ENCODE results near the gene APOBEC4. TPM values are rescaled to one million over a fixed set of nuclear protein-coding genes. Genes with fewer than 3 reads are reported as not detected.
"Not testable (repeated sequence)": the region's sequence is repeated elsewhere in the genome, so short reads cannot be mapped to it uniquely, and the experiment has no call there.

APOBEC4 gene
- total and polyA plus RNA-seq, 2 experiments from 2014 or later: 0.37 TPM; not detected in 1

GRCh38 chr1:183685112-183685713 is 32.1 kb upstream of the APOBEC4 start:
- TF ChIP-seq EZH2phosphoT487 (IDR thresholded peaks at IDR 0.05; ENCODE audit: low read depth, severe bottlenecking, unreplicated experiment): no peak
- TF ChIP-seq EZH2 (IDR thresholded peaks at IDR 0.05; ENCODE audit: borderline replicate concordance): no peak
- peak; percentile 64 for TF ChIP-seq CTCF (IDR thresholded peaks at IDR 0.05; ENCODE audit: poor library complexity)
- DNase-seq (ENCODE audit: low spot score): peak; percentile 77
- no peak overlapping the region for H2AFZ ChIP-seq

GRCh38 chr1:183679363-183679762 is 26.2 kb upstream of the APOBEC4 start:
- not testable (repeated sequence) for H3K27ac ChIP-seq; H3K4me3 ChIP-seq; H3K4me2 ChIP-seq; H4K20me1 ChIP-seq (ENCODE audit: insufficient read depth, poor library complexity, severe bottlenecking); H3K9me3 ChIP-seq (ENCODE audit: low read depth); H3K9me2 ChIP-seq (replicated peaks; ENCODE audit: insufficient read depth); H3K79me2 ChIP-seq; H3K36me3 ChIP-seq (replicated peaks; ENCODE audit: insufficient read depth, low read depth); H3K27me3 ChIP-seq; DNase-seq (ENCODE audit: low spot score); H3K4me1 ChIP-seq (ENCODE audit: insufficient read depth); H2AFZ ChIP-seq
- WGBS (ENCODE audit: low lambda C conversion rate, missing lambda C conversion rate): 98% methylated on average over 4 of the region's 4 CpGs

More at GRCh38 chr1:183685112-183685713, 32.1 kb upstream of the APOBEC4 start:
- no peaks in the 10 kb centered on the region for H3K79me2 ChIP-seq
- no peaks in the 10 kb centered on the region for H4K20me1 ChIP-seq (ENCODE audit: insufficient read depth, poor library complexity, severe bottlenecking)
- no peak overlapping the region for H3K4me2 ChIP-seq
- 12% methylated on average over 3 of the region's 3 CpGs for WGBS (ENCODE audit: low lambda C conversion rate, missing lambda C conversion rate)
- no peaks in the 10 kb centered on the region for H3K36me3 ChIP-seq (replicated peaks; ENCODE audit: insufficient read depth, low read depth)
- H3K4me1 ChIP-seq (ENCODE audit: insufficient read depth): no peaks in the 10 kb centered on the region
- no peaks in the 10 kb centered on the region for H3K9me2 ChIP-seq (replicated peaks; ENCODE audit: insufficient read depth)
- H3K27ac ChIP-seq: no peak overlapping the region
- H3K27me3 ChIP-seq: no peaks in the 10 kb centered on the region
- H3K4me3 ChIP-seq: no peak overlapping the region
- H3K9me3 ChIP-seq (ENCODE audit: low read depth): no peaks in the 10 kb centered on the region

- Histone ChIP-seq H3K4me1 (ENCODE audit: insufficient read depth) (peaks cover 3% of the 10 kb centered on the region), H3K9me2 (replicated peaks; ENCODE audit: insufficient read depth) (no peaks in the 10 kb centered on the region), H4K20me1 (ENCODE audit: insufficient read depth, poor library complexity, severe bottlenecking) (no peaks in the 10 kb centered on the region), H3K27me3 (no peaks in the 10 kb centered on the region), H2AFZ (no peak overlapping the region), H3K79me2 (no peaks in the 10 kb centered on the region), H3K27ac (no peak overlapping the region), H3K4me3 (no peak overlapping the region), H3K4me2 (no peak overlapping the region), H3K9me3 (ENCODE audit: low read depth) (no peaks in the 10 kb centered on the region), H3K36me3 (replicated peaks; ENCODE audit: insufficient read depth, low read depth) (no peaks in the 10 kb centered on the region)
- TF ChIP-seq EZH2 (IDR thresholded peaks at IDR 0.05; ENCODE audit: borderline replicate concordance) (no peak), CTCF (IDR thresholded peaks at IDR 0.05; ENCODE audit: poor library complexity) (no peak), EZH2phosphoT487 (IDR thresholded peaks at IDR 0.05; ENCODE audit: low read depth, severe bottlenecking, unreplicated experiment) (no peak)
- DNase-seq (ENCODE audit: low spot score): no peak
- 80% methylated on average over 3 of the region's 3 CpGs for WGBS (ENCODE audit: low lambda C conversion rate, missing lambda C conversion rate)
Observed at GRCh38 chr1:183678819-183679218, 25.7 kb upstream of the APOBEC4 start.

GRCh38 chr1:183676586-183677189 is 23.6 kb upstream of the APOBEC4 start:
- WGBS (ENCODE audit: low lambda C conversion rate, missing lambda C conversion rate): 31% methylated on average over 2 of the region's 2 CpGs
- H3K9me2 ChIP-seq (replicated peaks; ENCODE audit: insufficient read depth): no peaks in the 10 kb centered on the region
- DNase-seq (ENCODE audit: low spot score): peak; percentile 42
- no peak overlapping the region for H3K4me3 ChIP-seq
- H3K79me2 ChIP-seq: no peaks in the 10 kb centered on the region
- no peaks in the 10 kb centered on the region for H4K20me1 ChIP-seq (ENCODE audit: insufficient read depth, poor library complexity, severe bottlenecking)
- H3K9me3 ChIP-seq (ENCODE audit: low read depth): no peaks in the 10 kb centered on the region
- H3K27me3 ChIP-seq: no peaks in the 10 kb centered on the region
- H3K4me2 ChIP-seq: no peak overlapping the region
- no peaks in the 10 kb centered on the region for H3K36me3 ChIP-seq (replicated peaks; ENCODE audit: insufficient read depth, low read depth)
- H3K4me1 ChIP-seq (ENCODE audit: insufficient read depth): peaks cover 3% of the 10 kb centered on the region
- no peak overlapping the region for H2AFZ ChIP-seq
- H3K27ac ChIP-seq: no peak overlapping the region
- TF ChIP-seq EZH2phosphoT487 (IDR thresholded peaks at IDR 0.05; ENCODE audit: low read depth, severe bottlenecking, unreplicated experiment) (no peak), EZH2 (IDR thresholded peaks at IDR 0.05; ENCODE audit: borderline replicate concordance) (no peak), CTCF (IDR thresholded peaks at IDR 0.05; ENCODE audit: poor library complexity) (no peak)

All from hepatocyte (in vitro differentiated cells).